AG04450 (cell line): ENCODE measurements around the gene DMBT1. TPM values are rescaled to one million over a fixed set of nuclear protein-coding genes. Genes with fewer than 3 reads are reported as not detected.

ENCODE experiments used
- CTCF ChIA-PET: fragments of 300-600, 350-600 bp; formaldehyde crosslinking; extraction: SDS; loops from one replicate; lab custom pipeline; 2022; ENCODE audit warnings: antibody characterized with exemption, inconsistent platforms; lab: Charles Lee
- POLR2A ChIA-PET: fragments of 350-600 bp; formaldehyde crosslinking; extraction: SDS; loops from one replicate; lab custom pipeline; 2021; ENCODE audit warnings: antibody characterized with exemption, inconsistent platforms; lab: Yijun Ruan, JAX
- DNase-seq: peaks from one replicate; pipeline ENCODE4 v3.0.0-alpha.2; 2011; ENCODE audit warnings: low read depth, low spot score
- H3K27ac ChIP-seq: one replicate; pipeline ENCODE4 v1.5.1; 2012; ENCODE audit warnings: low read depth, low read length, control low read depth
- H3K27me3 ChIP-seq: one replicate; pipeline ENCODE4 v1.6.0; 2012; ENCODE audit warnings: low read length; ENCODE audit not compliant: control insufficient read depth, insufficient read depth
- H3K4me3 ChIP-seq: 2 replicates; pipeline ENCODE4 v1.5.1; 2011; ENCODE audit warnings: mild to moderate bottlenecking, low read depth, low read length, control low read depth
- H3K9me3 ChIP-seq: 2 replicates; pipeline ENCODE4 v1.5.1; 2012; ENCODE audit warnings: low read length; ENCODE audit not compliant: control insufficient read depth, insufficient read depth
- CTCF ChIP-seq: IDR thresholded peaks from 2 replicates; pipeline ENCODE4 v1.5.1; 2011; ENCODE audit warnings: low read depth, low read length, control low read depth, inconsistent platforms
- polyA plus RNA-seq: library from polyadenylated mRNA; depleted of rRNA; stranded (reverse); fragments of >200 nt; gene quantifications from 2 replicates; pipeline ENCODE4 v1.2.3, GENCODE V29; 2011

DMBT1 gene
- polyA plus RNA-seq, 1 experiment: not detected

- Histone ChIP-seq H3K4me3 (no peak overlapping the region), H3K9me3 (no peaks in the 10 kb centered on the region; the same call in 1 of the 2 replicates), H3K27ac (no peak overlapping the region), H3K27me3 (peaks cover 17% of the 10 kb centered on the region)
- ChIA-PET CTCF (no interaction called here), POLR2A (no interaction called here)
- TF ChIP-seq CTCF: no peak
- no peak for DNase-seq
These were observed 28.6 kb upstream of the DMBT1 start for GRCh38 chr10:122531939-122532338.

GRCh38 chr10:122532601-122533296, 27.8 kb upstream of the DMBT1 start:
- peaks cover 17% of the 10 kb centered on the region for H3K27me3 ChIP-seq
- H3K27ac ChIP-seq: no peak overlapping the region
- CTCF ChIA-PET: no interaction called here
- no peak for TF ChIP-seq CTCF
- POLR2A ChIA-PET: no interaction called here
- no peak overlapping the region for H3K4me3 ChIP-seq
- no peak for DNase-seq
- no peaks in the 10 kb centered on the region; the same call in 1 of the 2 replicates for H3K9me3 ChIP-seq

GRCh38 chr10:122537545-122537944, 23.0 kb upstream of the DMBT1 start:
- CTCF ChIA-PET: no interaction called here
- no peak for DNase-seq
- Histone ChIP-seq H3K4me3 (no peak overlapping the region), H3K27ac (no peak overlapping the region), H3K9me3 (no peaks in the 10 kb centered on the region), H3K27me3 (peaks cover 12% of the 10 kb centered on the region)
- POLR2A ChIA-PET: no interaction called here
- no peak for TF ChIP-seq CTCF

DNA sequence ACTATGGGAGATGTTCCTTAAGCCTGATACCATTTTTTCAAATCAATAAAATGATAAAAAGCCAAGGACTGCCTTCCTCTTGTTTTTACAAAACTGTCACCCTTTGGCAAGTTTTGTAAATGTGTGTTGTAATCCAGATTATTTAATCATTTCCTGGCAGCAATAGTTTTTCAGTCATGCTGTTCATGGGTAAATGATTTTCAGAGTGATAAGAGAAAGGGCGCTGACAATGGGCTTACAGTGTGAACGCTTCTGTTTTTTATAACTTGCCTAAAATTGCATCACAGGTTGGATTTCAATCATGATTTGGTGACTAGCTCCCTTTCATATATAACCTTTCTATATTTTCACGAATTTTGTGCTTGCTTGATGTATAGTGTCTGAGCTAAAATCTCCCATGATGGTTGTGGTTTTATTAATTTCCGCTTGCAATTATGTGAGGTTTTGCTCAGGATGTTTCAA, 19.0 kb upstream of the DMBT1 start:
- H3K27ac ChIP-seq: no peak overlapping the region
- no peak for DNase-seq
- H3K4me3 ChIP-seq: no peak overlapping the region
- H3K9me3 ChIP-seq: no peaks in the 10 kb centered on the region
- peaks cover 11% of the 10 kb centered on the region for H3K27me3 ChIP-seq
- POLR2A ChIA-PET: no interaction called here
- TF ChIP-seq CTCF: no peak
- CTCF ChIA-PET: interaction anchor here (1.4 kb wide), 1 partner anchor 24 kb away, joined by 5 read pairs; no protein-coding TSS in a partner anchor

- H3K27me3 ChIP-seq: peaks cover 8% of the 10 kb centered on the region
- H3K4me3 ChIP-seq: no peak overlapping the region
- no peak overlapping the region for H3K27ac ChIP-seq
- no peaks in the 10 kb centered on the region for H3K9me3 ChIP-seq
- DNase-seq: no peak
- TF ChIP-seq CTCF: no peak
- ChIA-PET POLR2A (no interaction called here), CTCF (interaction anchor here (0.7 kb wide), 1 partner anchor 22 kb away, joined by 3 read pairs; no protein-coding TSS in a partner anchor)
These were observed 16.7 kb upstream of the DMBT1 start for GRCh38 chr10:122543676-122544445.
